H1 (cell line): ENCODE data around the gene DYSF. TPM values are rescaled to one million over a fixed set of nuclear protein-coding genes. Genes with fewer than 3 reads are reported as not detected.

Experiments used
- CTCF ChIA-PET: fragments of 300-600 bp; sonication (Branson Sonifier 250); formaldehyde crosslinking; loops from one replicate; lab custom pipeline; 2021; ENCODE audit not compliant: partially characterized antibody; lab: Charles Lee
- POLR2A ChIA-PET: fragments of 300-600 bp; sonication (Branson Sonifier 250); formaldehyde crosslinking; loops from one replicate; lab custom pipeline; 2021; ENCODE audit warnings: inconsistent platforms; ENCODE audit not compliant: partially characterized antibody; lab: Charles Lee
- DNase-seq, 2 experiments: peaks; one replicate each; pipeline versions ENCODE4 v3.0.0 to v3.0.0-alpha.2; 2010 to 2022; ENCODE audit warnings: low spot score in 2 of 2, low read depth in 1 of 2, mixed read lengths in 1 of 2
- FAIRE-seq: peaks from 2 replicates; lab custom pipeline; 2011; peaks lifted over from hg19 to GRCh38; lab: Jason Lieb, UNC
- H2AFZ ChIP-seq: 2 replicates; pipeline ENCODE4 v1.8.1; 2012; ENCODE audit warnings: low read length, inconsistent platforms
- H2AK5ac ChIP-seq: 2 replicates; pipeline ENCODE4 v1.6.1; 2013; ENCODE audit warnings: low read depth, low read length
- H2BK120ac ChIP-seq: replicated peaks from 2 replicates; pipeline ENCODE3; 2013; ENCODE audit warnings: low read depth, low read length, inconsistent platforms
- H2BK12ac ChIP-seq: 2 replicates; pipeline ENCODE4 v1.6.1; 2013; ENCODE audit warnings: low read depth, low read length
- H2BK15ac ChIP-seq: 2 replicates; pipeline ENCODE4 v1.6.1; 2013; ENCODE audit warnings: low read length
- H2BK20ac ChIP-seq: 2 replicates; pipeline ENCODE4 v1.6.1; 2013; ENCODE audit warnings: low read length
- H2BK5ac ChIP-seq: 2 replicates; pipeline ENCODE4 v1.6.1; 2013; ENCODE audit warnings: low read depth, low read length
- H3K14ac ChIP-seq: 2 replicates; pipeline ENCODE4 v1.6.1; 2013; ENCODE audit warnings: inconsistent platforms; ENCODE audit not compliant: insufficient read length
- H3K18ac ChIP-seq: 2 replicates; pipeline ENCODE4 v1.6.1; 2013; ENCODE audit warnings: low read length; ENCODE audit errors: extremely low read depth
- H3K23ac ChIP-seq: 2 replicates; pipeline ENCODE4 v1.6.1; 2013; ENCODE audit warnings: inconsistent platforms; ENCODE audit not compliant: insufficient read length
- H3K23me2 ChIP-seq: 2 replicates; pipeline ENCODE4 v1.6.1; 2013; ENCODE audit warnings: low read depth, low read length
- H3K27ac ChIP-seq: 2 replicates; pipeline ENCODE4 v1.6.1; 2011; ENCODE audit warnings: low read depth, low read length, inconsistent platforms
- H3K27me3 ChIP-seq, 4 experiments: replicated peaks in 1 of 4; 1 replicate in 1 of 4; 2 replicates in 3 of 4; pipeline versions ENCODE4 v1.6.1 to v1.8.1; 2011 to 2013; ENCODE audit warnings: low read length in 3 of 4, mild to moderate bottlenecking in 3 of 4, inconsistent platforms in 2 of 4, mixed read lengths in 2 of 4, moderate library complexity in 1 of 4; ENCODE audit not compliant: control insufficient read depth in 3 of 4, insufficient read depth in 3 of 4; ENCODE audit errors: extremely low read depth in 1 of 4
- H3K36me3 ChIP-seq, 4 experiments: 2 replicates each; pipeline versions ENCODE4 v1.6.1 to v1.8.1; 2011 to 2013; ENCODE audit warnings: mild to moderate bottlenecking in 4 of 4, low read length in 3 of 4, moderate library complexity in 2 of 4, control low read depth in 1 of 4, inconsistent platforms in 1 of 4; ENCODE audit not compliant: insufficient read depth in 4 of 4, control insufficient read depth in 2 of 4
- H3K4ac ChIP-seq: replicated peaks from 2 replicates; pipeline ENCODE3; 2013; ENCODE audit warnings: low read length, low read depth, mixed read lengths, inconsistent platforms; ENCODE audit not compliant: insufficient read length
- H3K4me1 ChIP-seq, 4 experiments: replicated peaks in 1 of 4; 1 replicate in 1 of 4; 2 replicates in 3 of 4; pipeline versions ENCODE4 v1.6.1 to v1.8.1; 2011 to 2013; ENCODE audit warnings: low read length in 3 of 4, inconsistent platforms in 2 of 4, mixed read lengths in 1 of 4; ENCODE audit not compliant: insufficient read depth in 4 of 4, control insufficient read depth in 3 of 4
- H3K4me2 ChIP-seq, 2 experiments: 2 replicates each; pipeline versions ENCODE4 v1.6.1 to v1.8.1; 2011 to 2013; ENCODE audit warnings: low read depth in 2 of 2, low read length in 2 of 2, control low read depth in 1 of 2, inconsistent platforms in 1 of 2, mild to moderate bottlenecking in 1 of 2; ENCODE audit not compliant: insufficient read depth in 1 of 2
- H3K4me3 ChIP-seq, 4 experiments: fragments of 200-600, 300-600 bp in 1 of 4; sonication (generic), shearing (Covaris generic), sonication (Bioruptor Twin) in 1 of 4; 2 replicates each; pipeline versions ENCODE4 v1.5.1 to v1.8.1; 2011 to 2016; ENCODE audit warnings: low read length in 4 of 4, low read depth in 3 of 4, control low read depth in 2 of 4, inconsistent platforms in 2 of 4, mild to moderate bottlenecking in 2 of 4, mixed read lengths in 1 of 4, moderate library complexity in 1 of 4; ENCODE audit not compliant: insufficient read depth in 2 of 4; ENCODE audit errors: extremely low read depth in 1 of 4
- H3K56ac ChIP-seq: replicated peaks from 2 replicates; pipeline ENCODE3; 2013; ENCODE audit warnings: low read depth, mild to moderate bottlenecking, mixed read lengths, low read length, inconsistent platforms; ENCODE audit not compliant: insufficient read length
- H3K79me1 ChIP-seq: 2 replicates; pipeline ENCODE4 v1.6.1; 2013; ENCODE audit warnings: low read depth, low read length, control low read depth
- H3K79me2 ChIP-seq, 2 experiments: 2 replicates each; pipeline versions ENCODE4 v1.6.1 to v1.8.1; 2012 to 2013; ENCODE audit warnings: low read length in 2 of 2, mild to moderate bottlenecking in 2 of 2, inconsistent platforms in 1 of 2; ENCODE audit not compliant: insufficient read depth in 2 of 2, control insufficient read depth in 1 of 2
- H3K9ac ChIP-seq, 4 experiments: replicated peaks in 1 of 4; 1 replicate in 1 of 4; 2 replicates in 3 of 4; pipeline versions ENCODE4 v1.6.1 to v1.8.1; 2011 to 2013; ENCODE audit warnings: low read depth in 3 of 4, low read length in 3 of 4, control low read depth in 2 of 4, mild to moderate bottlenecking in 2 of 4, moderate library complexity in 2 of 4, inconsistent platforms in 1 of 4; ENCODE audit errors: extremely low read depth in 1 of 4
- H3K9me3 ChIP-seq, 2 experiments: 2 replicates each; pipeline versions ENCODE4 v1.6.1 to v1.8.1; 2012 to 2013; ENCODE audit warnings: mild to moderate bottlenecking in 2 of 2, moderate library complexity in 2 of 2, control low read depth in 1 of 2, inconsistent platforms in 1 of 2, low read depth in 1 of 2, low read length in 1 of 2, mixed read lengths in 1 of 2; ENCODE audit not compliant: insufficient read depth in 2 of 2
- H4K20me1 ChIP-seq, 2 experiments: replicated peaks in 1 of 2; 2 replicates each; pipeline versions ENCODE3 to v1.8.1; 2011 to 2013; ENCODE audit warnings: inconsistent platforms in 2 of 2, low read length in 2 of 2, mild to moderate bottlenecking in 1 of 2; ENCODE audit not compliant: insufficient read depth in 2 of 2, control insufficient read depth in 1 of 2
- H4K5ac ChIP-seq: 2 replicates; pipeline ENCODE4 v1.6.1; 2013; ENCODE audit warnings: low read length, low read depth, mixed read lengths, inconsistent platforms; ENCODE audit not compliant: insufficient read length
- H4K8ac ChIP-seq: 2 replicates; pipeline ENCODE4 v1.8.0; 2013; ENCODE audit warnings: mild to moderate bottlenecking, moderate library complexity, low read length, inconsistent platforms; ENCODE audit not compliant: insufficient read depth; ENCODE audit errors: extremely low read depth
- H4K91ac ChIP-seq: replicated peaks from 2 replicates; pipeline ENCODE3; 2013; ENCODE audit warnings: low read length, mixed read lengths, inconsistent platforms; ENCODE audit not compliant: insufficient read length
- EZH2 ChIP-seq: fragments of 200-600 bp; sonication (generic); IDR thresholded peaks from 2 replicates; pipeline ENCODE4 v1.7.1; 2012; ENCODE audit warnings: low read depth, mild to moderate bottlenecking, moderate library complexity, low read length, inconsistent platforms; ENCODE audit not compliant: severe bottlenecking
- SIRT6 ChIP-seq: IDR thresholded peaks from one replicate; pipeline ENCODE4 v1.7.1; 2012; ENCODE audit warnings: low read length, inconsistent platforms
- SRF ChIP-seq: IDR thresholded peaks from 2 replicates; pipeline ENCODE4 v1.6.1; 2011; ENCODE audit warnings: mild to moderate bottlenecking, low read depth, low read length, moderate library complexity
- YY1 ChIP-seq: IDR thresholded peaks from 2 replicates; pipeline ENCODE4 v1.6.1; 2011; ENCODE audit warnings: low read depth, mild to moderate bottlenecking, low read length
- polyA plus RNA-seq, 7 experiments: library from polyadenylated mRNA; depleted of rRNA in 3 of 7; stranded (reverse) in 5 of 7; unstranded in 2 of 7; fragments of >200 nt in 5 of 7; fragments of 200-250 nt in 2 of 7; gene quantifications; 1 replicate in 5 of 7; 2 replicates in 1 of 7; 4 replicates in 1 of 7; pipeline versions ENCODE4 v1.2.1 to v1.2.3, GENCODE V29; 2011 to 2013; ENCODE audit warnings: missing spikeins in 2 of 7, mixed read lengths in 2 of 7
- total RNA-seq: library from RNA; stranded (reverse); fragmentation: NEBNext Ultra II Directional; extraction: Animal tissue kit (Norgen Biotek cat#: 25700); gene quantifications from 2 replicates; pipeline ENCODE4 v1.2.1, GENCODE V29; 2021

Gene DYSF
- total and polyA plus RNA-seq, 2 of the 8 experiments (the other 6 are each of a cell fraction or from before 2014, with no cell fraction given): 5.8 to 7.1 TPM

DNA sequence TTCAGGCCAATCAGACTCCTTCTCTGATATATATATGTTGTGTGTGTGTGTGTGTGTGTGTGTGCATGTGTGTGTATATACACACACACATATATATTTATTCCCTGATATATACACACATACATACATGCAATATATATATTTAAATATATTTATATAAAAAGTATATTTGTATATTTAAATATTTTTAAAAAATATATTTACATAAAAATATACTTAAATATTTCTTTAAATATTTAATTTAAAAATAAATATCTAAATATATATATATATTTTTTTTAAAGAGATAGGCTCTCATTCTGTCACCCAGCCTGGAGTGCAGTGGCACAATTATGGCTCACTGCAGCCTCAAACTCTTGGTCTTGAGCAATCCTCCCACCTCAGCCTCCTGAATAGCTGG lies 281.3 kb downstream of the DYSF start:
- H2BK15ac ChIP-seq: no peak overlapping the region
- no peak for FAIRE-seq

More for the DNA sequence above, 281.3 kb downstream of the DYSF start:
- no peak overlapping the region for H3K27ac ChIP-seq
- TF ChIP-seq YY1 (no peak), EZH2 (no peak), SIRT6 (no peak), SRF (no peak)
- no peaks in the 10 kb centered on the region for H3K27me3 ChIP-seq
- H3K23ac ChIP-seq: no peak overlapping the region
- no peak for DNase-seq
- H3K79me1 ChIP-seq: no peaks in the 10 kb centered on the region
- H3K56ac ChIP-seq: no peak overlapping the region
- no peak overlapping the region for H3K9ac ChIP-seq
- no peak overlapping the region for H4K5ac ChIP-seq
- no peak overlapping the region for H4K8ac ChIP-seq
- no peak overlapping the region for H3K4ac ChIP-seq
- no peak overlapping the region for H3K18ac ChIP-seq
- H2AFZ ChIP-seq: no peak overlapping the region
- H3K79me2 ChIP-seq: no peaks in the 10 kb centered on the region
- H2AK5ac ChIP-seq: no peak overlapping the region
- H2BK5ac ChIP-seq: no peak overlapping the region
- no peak overlapping the region for H4K91ac ChIP-seq
- CTCF ChIA-PET: interaction anchor here (0.7 kb wide), 1 partner anchor 13 kb away, joined by 3 read pairs; no protein-coding TSS in a partner anchor
- no peaks in the 10 kb centered on the region for H3K23me2 ChIP-seq
- H3K14ac ChIP-seq: no peak overlapping the region
- H3K4me2 ChIP-seq: no peak overlapping the region
- H3K9me3 ChIP-seq: no peaks in the 10 kb centered on the region
- no peak overlapping the region for H2BK12ac ChIP-seq
- no peaks in the 10 kb centered on the region for H4K20me1 ChIP-seq
- no peaks in the 10 kb centered on the region for H3K36me3 ChIP-seq
- POLR2A ChIA-PET: no interaction called here
- no peak overlapping the region for H2BK20ac ChIP-seq
- H3K4me1 ChIP-seq: no peaks in the 10 kb centered on the region
- no peak overlapping the region for H2BK120ac ChIP-seq
- H3K4me3 ChIP-seq: no peak overlapping the region
